Limb (tissue), 2 donors: ENCODE measurements around the gene HASPIN.

Experiments used
- DNase-seq, 2 donors: peaks; one replicate each; pipeline ENCODE4 v3.0.0-alpha.2; 2016; ENCODE audit errors: extremely low spot score in 2 of 2

HASPIN gene

DNA sequence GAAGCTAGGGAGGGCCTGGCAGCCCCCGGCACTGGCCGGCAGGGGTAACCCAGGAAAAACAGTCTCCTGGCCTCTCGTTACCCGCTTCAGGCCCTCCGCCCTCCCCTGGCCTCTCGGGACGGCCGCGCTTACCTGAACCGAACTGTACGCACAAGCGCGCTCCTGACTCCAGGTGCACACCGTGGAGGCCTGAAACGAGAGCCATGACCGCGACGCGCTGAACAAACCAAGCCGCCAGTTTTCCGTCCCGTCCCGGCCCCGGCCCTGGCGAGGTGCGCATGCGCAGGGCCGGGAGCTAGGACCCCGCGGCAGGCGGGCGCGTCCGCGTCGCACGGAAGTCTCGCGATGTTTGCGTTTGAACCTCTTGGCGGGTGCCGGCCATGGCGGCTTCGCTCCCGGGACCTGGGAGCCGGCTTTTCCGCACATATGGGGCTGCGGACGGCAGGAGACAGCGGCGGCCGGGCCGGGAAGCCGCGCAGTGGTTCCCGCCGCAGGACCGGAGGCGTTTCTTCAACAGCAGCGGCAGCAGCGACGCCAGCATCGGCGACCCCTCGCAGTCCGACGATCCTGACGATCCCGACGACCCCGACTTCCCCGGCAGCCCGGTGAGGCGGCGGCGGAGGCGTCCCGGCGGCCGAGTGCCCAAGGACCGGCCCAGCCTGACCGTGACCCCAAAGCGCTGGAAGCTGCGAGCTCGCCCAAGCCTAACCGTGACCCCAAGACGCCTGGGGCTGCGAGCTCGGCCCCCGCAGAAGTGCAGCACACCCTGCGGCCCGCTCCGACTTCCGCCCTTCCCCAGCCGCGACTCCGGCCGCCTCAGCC is at the start of gene HASPIN:
Gene HASPIN (plus strand): TSS at position 348 of the 822 bp plus-strand sequence. CDS start 33 bp downstream, at position 381.
- DNase-seq = peak; percentile 89 to 95

GRCh38 chr17:3675886-3676285 is 47.8 kb upstream of the HASPIN start:
- DNase-seq = no peak

DNA sequence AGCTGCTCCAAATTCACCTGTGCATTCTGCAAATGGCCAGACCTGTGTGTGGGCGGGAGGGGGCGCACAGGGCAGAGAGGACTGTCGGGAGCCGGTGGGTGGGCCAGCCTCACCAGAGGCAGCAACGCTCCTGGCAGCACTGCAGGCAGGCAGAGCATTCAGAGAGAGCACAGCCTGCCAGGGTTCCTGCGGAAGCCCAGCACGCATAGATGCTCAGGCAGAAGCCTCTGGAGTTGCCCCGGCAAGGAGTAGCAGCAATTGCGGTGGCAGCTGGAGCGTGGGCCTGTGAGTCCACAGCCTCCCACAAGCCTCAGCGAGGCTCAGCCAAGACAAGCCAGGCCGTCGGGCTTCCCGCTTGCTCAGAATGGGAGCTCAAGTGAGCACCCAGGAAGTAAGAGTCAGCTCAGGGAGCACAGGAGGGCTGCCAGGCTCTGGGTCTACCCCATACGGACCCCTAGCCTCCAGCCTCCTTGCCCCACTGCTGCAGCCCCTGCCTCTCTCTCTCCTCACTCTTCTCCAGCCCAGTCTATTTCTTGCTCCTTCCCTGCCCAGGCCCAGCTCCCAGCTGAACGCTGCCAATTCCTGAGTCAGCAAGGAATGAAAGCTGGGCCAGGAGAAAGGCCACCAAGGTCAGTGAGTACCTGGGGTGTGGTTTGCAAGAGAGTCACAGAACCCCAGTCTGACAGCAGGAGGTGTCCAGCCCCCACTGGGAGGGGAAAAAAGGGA is 45.4 kb upstream of the HASPIN start:
- no peak for DNase-seq

- DNase-seq = no peak
Observed at GRCh38 chr17:3678821-3679530, 44.7 kb upstream of the HASPIN start.

DNA sequence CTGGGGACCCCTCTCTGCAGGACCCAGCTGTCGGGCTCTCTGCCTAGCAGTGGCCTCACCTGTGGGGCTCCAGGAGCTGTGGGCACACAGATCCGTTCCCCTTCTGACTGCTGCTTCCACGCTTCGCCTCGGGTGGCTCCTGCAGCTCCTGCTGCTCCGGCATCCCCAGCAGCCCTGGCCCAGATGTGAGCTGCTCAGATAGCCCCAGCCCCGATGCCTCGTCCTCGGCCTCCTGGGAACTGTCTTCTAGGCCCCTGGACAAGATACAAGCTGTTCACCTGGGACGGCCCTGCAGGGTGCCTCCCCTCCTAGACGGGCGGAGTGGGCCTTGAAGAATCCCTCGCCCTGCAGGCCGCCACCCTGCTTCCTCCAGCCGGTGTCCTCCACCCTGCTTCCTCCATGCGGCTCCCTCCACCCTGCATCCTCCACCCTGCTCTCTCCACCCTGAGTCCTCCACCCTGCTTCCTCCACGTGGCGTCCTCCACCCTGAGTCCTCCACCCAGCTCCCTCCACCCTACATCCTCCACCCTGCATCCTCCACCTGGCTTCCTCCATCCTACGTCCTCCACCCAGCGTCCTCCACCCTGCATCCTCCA is 44.1 kb upstream of the HASPIN start:
- DNase-seq = no peak

DNA sequence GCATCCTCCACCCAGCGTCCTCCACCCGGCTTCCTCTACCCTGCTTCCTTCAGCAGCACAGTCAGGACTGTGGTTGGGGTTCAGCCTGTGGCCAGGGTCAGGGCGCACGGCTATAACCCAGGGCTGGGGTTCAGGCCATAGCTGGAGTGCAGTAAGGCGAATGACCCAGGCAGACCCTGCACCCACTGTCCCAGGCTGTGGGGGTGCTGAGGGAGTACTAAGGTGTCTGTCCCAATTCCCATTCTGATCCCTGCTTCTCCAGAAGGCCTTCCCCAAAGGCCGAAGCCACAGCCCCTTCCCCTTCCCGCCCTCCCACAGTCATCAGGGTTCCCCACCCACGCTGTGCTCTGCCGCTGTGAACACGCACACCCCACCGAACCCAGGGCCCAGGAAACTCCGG is 42.6 kb upstream of the HASPIN start:
- DNase-seq = no peak

DNA sequence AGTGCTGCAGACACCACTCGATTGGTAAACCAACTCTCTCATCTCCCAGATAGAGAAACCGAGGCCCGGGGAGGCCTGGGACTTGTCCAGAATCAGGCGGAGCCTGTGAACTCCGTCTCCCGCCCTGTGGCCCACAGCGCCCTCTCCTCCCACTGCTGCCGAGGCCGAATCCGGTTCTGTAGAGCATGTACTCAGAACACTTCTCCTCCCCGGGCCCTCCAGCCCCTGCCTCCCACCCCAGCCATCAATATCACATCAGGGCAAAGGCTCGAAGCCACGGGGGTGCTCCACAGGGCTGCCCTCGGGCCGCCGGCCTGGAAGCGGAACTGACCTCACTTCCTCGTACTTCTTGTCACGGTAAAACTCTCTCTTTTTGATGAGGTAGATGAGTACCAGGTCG is 42.1 kb upstream of the HASPIN start:
- no peak for DNase-seq

GRCh38 chr17:3682033-3682432 is 41.7 kb upstream of the HASPIN start:
- DNase-seq = no peak

DNA sequence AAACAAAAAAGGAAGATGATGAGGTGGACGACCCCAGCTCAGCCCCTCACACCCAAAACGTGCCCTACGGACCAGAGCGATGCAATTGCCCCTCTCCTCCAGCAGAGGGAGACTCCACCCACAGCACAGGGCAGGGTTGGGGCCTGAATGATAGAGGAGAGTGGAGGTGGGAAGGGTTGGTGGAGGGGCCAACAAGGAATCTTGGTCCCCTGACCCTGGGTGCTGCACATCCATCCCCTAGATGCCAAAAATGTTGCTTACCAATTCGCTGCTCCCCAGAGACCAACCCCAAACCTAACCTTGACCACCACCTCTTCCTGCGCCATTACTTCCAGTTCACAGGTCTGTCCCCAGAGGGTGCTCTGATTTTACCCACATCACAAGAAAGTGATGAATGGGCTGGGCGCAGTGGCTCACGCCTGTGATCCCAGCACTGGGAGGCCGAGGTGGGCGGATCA is 40.6 kb upstream of the HASPIN start:
- no peak for DNase-seq

DNA sequence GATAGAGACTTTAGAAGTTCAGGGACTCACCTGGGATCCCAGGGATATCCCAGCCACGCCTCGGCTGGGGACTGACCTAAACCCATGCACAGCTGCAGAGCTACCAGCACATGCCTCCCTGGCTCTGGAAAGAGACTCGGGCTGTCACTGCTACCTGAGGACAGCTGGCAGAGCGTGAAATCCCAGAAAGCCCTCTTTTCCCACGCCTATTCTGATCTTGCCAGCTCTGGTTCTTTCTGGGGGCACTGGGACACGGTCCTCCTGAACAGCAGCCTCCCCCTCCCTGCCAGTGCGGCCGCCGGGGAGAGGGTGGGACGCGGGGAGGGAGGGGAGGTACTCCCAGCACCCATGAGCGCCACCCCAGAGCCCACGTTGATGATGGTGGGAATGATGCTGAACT is 38.5 kb upstream of the HASPIN start:
- DNase-seq = no peak

GRCh38 chr17:3688027-3688553 is 35.6 kb upstream of the HASPIN start:
- no peak for DNase-seq

GRCh38 chr17:3688852-3689261 is 34.8 kb upstream of the HASPIN start:
- DNase-seq = no peak

- DNase-seq = no peak
Observed at GRCh38 chr17:3689262-3690093, 34.2 kb upstream of the HASPIN start.

GRCh38 chr17:3690094-3690715 is 33.5 kb upstream of the HASPIN start:
- no peak for DNase-seq

- DNase-seq = no peak
Observed at GRCh38 chr17:3691617-3692067, 32.1 kb upstream of the HASPIN start.

DNA sequence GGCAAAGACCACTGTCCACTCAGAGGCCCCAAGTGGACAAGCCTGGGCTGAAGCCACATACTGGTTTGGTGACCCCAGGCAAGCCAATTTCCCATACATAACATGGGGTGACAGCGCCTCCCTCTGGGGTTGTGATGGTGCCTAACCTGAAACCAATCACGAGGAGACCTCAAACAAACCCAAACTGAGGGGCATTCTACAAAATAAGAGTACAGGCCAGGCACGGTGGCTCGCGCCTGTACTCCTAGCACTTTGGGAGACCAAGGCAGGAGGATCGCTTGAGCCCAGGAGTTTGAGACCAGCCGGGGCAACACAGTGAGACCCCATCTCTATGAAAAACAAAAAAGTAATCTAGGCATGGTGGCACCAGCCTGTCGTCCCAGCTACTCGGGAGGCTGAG is 31.4 kb upstream of the HASPIN start:
- no peak for DNase-seq

GRCh38 chr17:3693141-3693540 is 30.6 kb upstream of the HASPIN start:
- DNase-seq = no peak

- no peak for DNase-seq
Observed at GRCh38 chr17:3693829-3694231, 29.9 kb upstream of the HASPIN start.

GRCh38 chr17:3695129-3695722 is 28.5 kb upstream of the HASPIN start:
- peak in 1 of 2 donors; percentile 44 for DNase-seq
